ENCODE results near the gene ELOA. TPM values are rescaled to one million over a fixed set of nuclear protein-coding genes. Genes with fewer than 3 reads are reported as not detected.
"Not testable (repeated sequence)": the region's sequence is repeated elsewhere in the genome, so short reads cannot be mapped to it uniquely, and the experiment has no call there.

Gene ELOA
- total RNA-seq, 1 experiment from 2014 or later: 69.8 TPM

GRCh38 chr1:23732363-23733224 is 10.7 kb upstream of the ELOA start:
- Histone ChIP-seq H3K9me3 (ENCODE audit: low read depth, low read length, poor library complexity, severe bottlenecking) (no peaks in the 10 kb centered on the region), H3K27me3 (replicated peaks; ENCODE audit: insufficient read depth, low read depth, low read length, poor library complexity) (no peaks in the 10 kb centered on the region), H3K27ac (ENCODE audit: low read depth, low read length, poor library complexity, severe bottlenecking) (no peak overlapping the region), H3K4me1 (ENCODE audit: insufficient read depth, low read length, poor library complexity, severe bottlenecking) (no peaks in the 10 kb centered on the region), H3K36me3 (ENCODE audit: insufficient read depth, low read length, poor library complexity, severe bottlenecking) (no peaks in the 10 kb centered on the region), H3K4me3 (ENCODE audit: low read depth, low read length, poor library complexity, severe bottlenecking) (no peak overlapping the region)
- TF ChIP-seq EZH2 (IDR thresholded peaks at IDR 0.05; ENCODE audit: borderline replicate concordance, low read depth, low read length, poor library complexity, severe bottlenecking): no peak
- TF ChIP-seq CTCF (conservative IDR thresholded peaks at IDR 0.05; ENCODE audit: low read depth, low read length): no peak
- BruUV-seq (replicated peaks): no TSS peak
- intact Hi-C loops (cut with micrococcal nuclease; ENCODE audit: unreplicated experiment): no loop called here
- CTCF ChIA-PET: no interaction called here
- POLR2A ChIA-PET (ENCODE audit: low non-redundant PET): no interaction called here
- no peak for DNase-seq (ENCODE audit: low spot score)

GRCh38 chr1:23733281-23733680 is 10.0 kb upstream of the ELOA start:
- H3K27me3 ChIP-seq (replicated peaks; ENCODE audit: insufficient read depth, low read depth, low read length, poor library complexity); DNase-seq (ENCODE audit: low spot score); BruUV-seq (replicated peaks); H3K4me3 ChIP-seq (ENCODE audit: low read depth, low read length, poor library complexity, severe bottlenecking); intact Hi-C loops (cut with micrococcal nuclease; ENCODE audit: unreplicated experiment); H3K9me3 ChIP-seq (ENCODE audit: low read depth, low read length, poor library complexity, severe bottlenecking); H3K27ac ChIP-seq (ENCODE audit: low read depth, low read length, poor library complexity, severe bottlenecking); POLR2A ChIA-PET (ENCODE audit: low non-redundant PET); H3K36me3 ChIP-seq (ENCODE audit: insufficient read depth, low read length, poor library complexity, severe bottlenecking); H3K4me1 ChIP-seq (ENCODE audit: insufficient read depth, low read length, poor library complexity, severe bottlenecking): not testable (repeated sequence)
- CTCF ChIA-PET: interaction anchor here (0.6 kb wide), 1 partner anchor 11 kb away, joined by 4 read pairs; no protein-coding TSS in a partner anchor

- no TSS peak for BruUV-seq (replicated peaks)
- H3K4me1 ChIP-seq (ENCODE audit: insufficient read depth, low read length, poor library complexity, severe bottlenecking): no peaks in the 10 kb centered on the region
- H3K9me3 ChIP-seq (ENCODE audit: low read depth, low read length, poor library complexity, severe bottlenecking): no peaks in the 10 kb centered on the region
- H3K36me3 ChIP-seq (ENCODE audit: insufficient read depth, low read length, poor library complexity, severe bottlenecking): no peaks in the 10 kb centered on the region
- intact Hi-C loops (cut with micrococcal nuclease; ENCODE audit: unreplicated experiment): no loop called here
- CTCF ChIA-PET: interaction anchor here (1.0 kb wide), 1 partner anchor 35 kb away, joined by 3 read pairs; no protein-coding TSS in a partner anchor
- POLR2A ChIA-PET (ENCODE audit: low non-redundant PET): no interaction called here
- H3K4me3 ChIP-seq (ENCODE audit: low read depth, low read length, poor library complexity, severe bottlenecking): no peak overlapping the region
- no peak overlapping the region for H3K27ac ChIP-seq (ENCODE audit: low read depth, low read length, poor library complexity, severe bottlenecking)
- no peaks in the 10 kb centered on the region for H3K27me3 ChIP-seq (replicated peaks; ENCODE audit: insufficient read depth, low read depth, low read length, poor library complexity)
- TF ChIP-seq EZH2 (IDR thresholded peaks at IDR 0.05; ENCODE audit: borderline replicate concordance, low read depth, low read length, poor library complexity, severe bottlenecking): no peak
- no peak for TF ChIP-seq CTCF (conservative IDR thresholded peaks at IDR 0.05; ENCODE audit: low read depth, low read length)
- DNase-seq (ENCODE audit: low spot score): no peak
These were observed 6.7 kb upstream of the ELOA start for GRCh38 chr1:23736437-23737134.

Data from A673 (cell line).